ENCODE measurements around the gene TCF3.

TCF3 gene

GRCh38 chr19:1631557-1632100, 20.8 kb downstream of the TCF3 start:
- DNase-seq (ENCODE audit: low read depth in 2 of 2), result no peak

GRCh38 chr19:1630811-1631210, 21.6 kb downstream of the TCF3 start:
- no peak for DNase-seq (ENCODE audit: low read depth in 2 of 2)

- no peak for DNase-seq (ENCODE audit: low read depth in 2 of 2)
Measured at GRCh38 chr19:1630012-1630411, 22.4 kb downstream of the TCF3 start.

DNA sequence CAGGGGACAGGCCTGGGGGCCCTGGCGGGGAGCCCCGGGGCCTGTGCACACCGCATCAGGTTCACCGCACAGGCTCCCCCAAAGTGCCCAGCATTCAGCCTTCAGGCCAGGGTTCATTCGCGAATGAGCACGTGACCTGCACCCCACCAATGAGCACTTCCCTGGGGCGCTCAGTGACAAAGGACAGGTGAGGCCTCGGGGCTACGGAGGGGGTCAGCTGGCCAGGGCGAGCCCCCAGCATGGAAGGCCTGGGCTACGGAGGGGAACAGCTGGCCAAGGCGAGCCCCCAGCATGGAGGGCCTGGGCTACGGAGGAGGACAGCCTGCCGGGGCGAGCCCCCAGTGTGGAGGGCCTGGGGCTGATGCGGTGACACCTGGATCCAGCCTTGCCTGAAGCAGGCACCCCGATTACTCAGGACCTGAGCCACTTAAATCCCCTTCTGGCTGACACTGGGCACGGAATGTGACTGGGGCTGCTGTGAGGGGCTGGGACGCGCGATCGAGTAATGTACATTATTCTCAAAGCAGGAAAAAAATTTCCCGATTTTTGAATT, 23.1 kb downstream of the TCF3 start:
- no peak for DNase-seq (ENCODE audit: low read depth in 2 of 2)

GRCh38 chr19:1627194-1627593, 25.2 kb downstream of the TCF3 start:
- no peak for DNase-seq (ENCODE audit: low read depth in 2 of 2)

DNA sequence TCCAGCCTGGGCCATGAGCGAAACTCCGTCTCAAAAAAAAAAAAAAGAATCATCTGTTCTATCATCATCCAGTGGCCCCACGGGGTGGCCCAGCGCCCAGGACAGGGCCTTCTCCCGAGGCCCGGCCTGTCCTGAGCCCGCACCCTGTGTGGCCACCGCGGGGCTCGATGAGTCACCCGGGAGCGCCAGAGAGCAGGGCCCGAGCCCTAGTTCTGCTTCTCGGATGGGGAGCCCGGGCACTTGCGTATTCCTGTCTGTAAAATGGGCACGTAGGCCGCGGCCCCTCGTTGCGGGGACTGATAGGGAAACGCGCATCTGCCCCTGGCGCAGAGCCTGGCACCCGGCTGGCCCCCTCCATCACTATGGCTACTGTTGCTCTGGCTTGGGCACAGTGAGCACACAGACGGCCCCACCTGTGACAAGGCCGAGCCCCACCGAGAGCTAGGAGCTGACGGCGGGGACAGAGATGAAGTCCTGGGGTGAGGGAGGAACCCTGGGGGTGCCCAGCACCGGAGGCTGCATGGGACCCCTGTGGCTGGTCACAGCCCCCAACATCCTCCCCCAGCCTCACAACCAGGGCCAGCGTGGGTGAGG, 25.9 kb downstream of the TCF3 start:
- no peak for DNase-seq (ENCODE audit: low read depth in 2 of 2)

GRCh38 chr19:1624458-1624857, 28.0 kb downstream of the TCF3 start:
- peak; percentile 15 to 28 for DNase-seq (ENCODE audit: low read depth in 2 of 2)

- no peak for DNase-seq (ENCODE audit: low read depth in 2 of 2)
Measured at GRCh38 chr19:1622541-1622940, 29.9 kb downstream of the TCF3 start.

DNA sequence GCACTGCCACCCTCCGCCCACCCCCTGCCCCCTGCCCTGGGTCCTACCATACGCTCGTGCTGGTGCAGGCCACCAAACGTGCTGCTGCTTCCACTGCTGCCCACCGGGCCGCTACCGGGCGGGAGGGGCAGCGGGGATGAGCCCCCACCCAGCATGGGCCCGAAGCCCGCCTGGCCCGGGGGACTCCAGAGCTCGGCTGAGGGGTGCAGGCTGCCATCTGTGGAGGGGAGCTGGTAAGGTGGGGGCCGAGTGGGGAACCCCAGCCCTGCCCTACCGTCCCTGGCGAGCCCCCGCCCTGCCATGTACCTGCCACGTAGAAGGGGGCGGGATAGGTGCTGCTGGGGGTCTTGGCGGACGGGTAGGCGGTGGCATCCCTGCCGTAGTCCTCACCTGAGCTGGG, 30.4 kb downstream of the TCF3 start:
- DNase-seq (ENCODE audit: low read depth in 2 of 2), result no peak

- no peak for DNase-seq (ENCODE audit: low read depth in 2 of 2)
Measured at GRCh38 chr19:1621574-1621973, 30.8 kb downstream of the TCF3 start.

DNA sequence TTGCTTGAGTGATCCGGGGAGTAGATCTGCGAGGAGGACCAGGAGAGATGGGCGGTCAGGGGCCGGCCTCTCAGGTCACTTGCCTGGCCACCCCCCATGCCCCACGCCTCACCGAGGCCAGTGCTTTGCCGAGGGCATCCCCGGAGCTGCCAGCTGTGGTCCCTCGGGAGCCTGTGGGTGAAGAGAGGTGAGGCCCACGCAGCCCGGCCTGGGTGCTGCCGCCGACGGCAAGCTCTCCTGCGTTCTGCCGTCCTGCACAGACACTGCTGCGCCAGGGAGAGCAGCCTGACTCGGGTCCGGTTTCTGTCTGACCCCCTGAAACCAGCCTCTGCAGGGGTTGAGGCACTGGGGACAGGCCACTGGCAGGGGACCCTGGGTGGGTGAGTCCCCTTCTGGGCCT, 31.4 kb downstream of the TCF3 start:
- DNase-seq (ENCODE audit: low read depth in 2 of 2), result no peak

DNA sequence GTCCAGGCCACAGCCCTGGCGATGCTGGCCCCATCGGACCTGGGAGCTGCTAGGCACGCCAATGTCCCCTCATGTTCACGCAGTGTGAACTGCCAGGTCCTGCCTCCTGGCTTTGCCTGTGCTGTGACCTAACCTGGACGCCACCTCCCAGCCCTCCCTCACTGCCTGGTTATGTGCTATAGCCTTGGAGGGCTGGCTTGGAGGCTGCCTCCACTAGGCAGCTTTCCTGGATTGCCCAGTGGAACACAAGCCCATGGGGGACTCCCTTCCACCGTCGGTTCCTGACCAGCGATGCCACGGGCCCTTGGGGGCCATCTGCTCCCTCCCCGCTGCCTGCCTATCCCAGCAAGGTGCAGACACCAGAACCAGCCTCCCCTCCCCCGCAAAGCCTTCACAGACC, 31.9 kb downstream of the TCF3 start:
- DNase-seq (ENCODE audit: low read depth in 2 of 2), result no peak

GRCh38 chr19:1619703-1620102, 32.7 kb downstream of the TCF3 start:
- no peak for DNase-seq (ENCODE audit: low read depth in 2 of 2)

DNA sequence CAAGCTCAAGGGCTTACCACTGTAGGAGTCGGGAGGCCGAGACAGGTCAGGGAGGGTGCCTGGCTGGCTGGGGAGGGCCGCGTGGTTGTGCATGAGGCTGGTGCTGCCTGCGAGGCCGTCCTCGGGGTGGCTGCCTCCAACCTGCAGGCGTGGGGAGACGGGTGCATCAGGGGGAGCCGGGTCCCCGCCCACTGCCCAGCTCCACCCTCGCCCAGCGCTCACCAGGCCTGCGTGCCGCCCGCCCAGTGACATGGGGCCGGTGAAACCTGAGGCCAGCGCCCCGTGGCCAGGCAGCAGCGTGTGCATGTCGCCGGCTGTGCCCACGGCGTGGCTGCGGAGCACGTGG, 33.3 kb downstream of the TCF3 start:
- no peak for DNase-seq (ENCODE audit: low read depth in 2 of 2)

DNA sequence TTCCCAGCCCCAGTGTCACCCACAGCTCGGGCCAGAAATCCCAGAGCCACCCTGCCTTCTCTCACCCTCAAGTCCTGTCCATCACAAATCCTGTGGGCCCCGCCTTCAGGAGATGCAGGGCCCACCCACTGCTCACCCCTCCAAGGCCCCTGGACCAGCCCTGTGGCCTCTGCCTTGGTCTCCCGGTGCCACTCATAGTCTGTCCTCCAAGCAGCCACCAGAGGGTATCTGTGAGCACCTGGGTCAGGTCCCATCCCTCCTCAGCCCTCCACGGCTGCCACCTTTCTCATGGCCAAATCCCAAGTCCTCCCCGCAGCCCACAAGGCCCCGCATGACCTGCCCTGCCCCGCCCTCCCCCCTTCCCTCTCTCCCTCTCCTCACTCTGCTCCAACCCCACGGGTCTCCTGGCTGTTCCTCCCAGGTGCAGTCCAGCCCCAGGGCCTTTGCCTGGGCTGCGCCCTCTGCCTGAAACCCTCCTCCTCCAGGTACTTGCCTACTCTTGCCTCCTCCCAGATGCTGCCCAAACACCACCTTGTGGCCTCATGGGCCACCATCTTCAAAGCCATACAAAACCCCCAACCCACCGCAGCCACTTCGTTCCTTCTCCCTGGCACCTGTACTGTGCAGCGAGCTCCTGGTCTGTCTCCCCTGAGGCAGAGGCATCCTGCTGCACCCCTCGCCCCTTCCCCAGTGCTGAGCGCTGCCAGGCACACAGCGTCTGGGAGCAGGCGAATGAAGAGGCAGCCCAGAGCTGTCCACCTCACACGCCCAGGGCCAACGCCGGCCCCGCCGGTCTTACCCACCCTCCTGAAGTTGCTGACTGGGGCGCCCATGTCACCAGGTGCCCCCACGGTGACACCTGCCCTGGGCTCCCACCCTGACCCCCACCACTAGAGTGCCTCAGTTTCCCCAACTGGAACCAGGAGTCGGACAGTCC, 34.0 kb downstream of the TCF3 start:
- DNase-seq (ENCODE audit: low read depth in 2 of 2), result no peak

DNA sequence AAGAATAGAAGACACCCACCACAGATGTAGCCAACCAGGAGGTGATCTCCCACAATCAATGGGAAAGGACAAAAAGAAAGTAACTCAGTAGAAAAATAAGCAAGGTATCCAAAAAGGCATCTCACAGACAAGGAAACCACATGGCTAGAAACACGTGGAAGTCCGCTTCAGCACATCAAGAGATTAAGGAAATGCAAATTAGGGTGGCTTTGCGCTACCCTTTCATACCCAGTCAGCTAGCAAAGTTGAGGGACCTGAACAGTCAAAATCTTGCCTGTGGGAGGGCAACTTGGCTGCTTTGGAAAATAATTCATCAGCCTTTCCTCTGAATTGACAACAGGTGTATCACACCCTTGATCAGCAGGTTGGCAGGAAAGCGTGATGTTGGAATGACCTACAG, 35.5 kb downstream of the TCF3 start:
- DNase-seq (ENCODE audit: low read depth in 2 of 2), result no peak

DNA sequence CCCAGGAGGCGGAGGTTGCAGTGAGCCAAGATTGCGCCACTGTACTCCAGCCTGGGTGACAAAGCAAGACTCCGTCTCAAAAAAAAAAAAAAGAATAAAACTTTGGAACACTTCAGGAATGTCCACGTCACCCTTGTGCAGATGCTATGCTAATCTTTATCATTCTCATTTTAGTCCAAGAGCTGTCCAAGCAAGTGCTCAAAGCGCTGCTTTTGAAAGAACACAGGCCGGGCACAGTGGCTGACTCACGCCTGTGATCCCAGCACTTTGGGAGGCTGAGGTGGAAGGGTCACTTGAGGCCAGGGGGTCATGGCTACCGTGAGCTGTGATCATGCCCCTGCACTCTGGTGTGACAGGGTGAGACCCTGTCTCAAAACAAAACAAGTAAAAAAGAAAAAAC, 36.0 kb downstream of the TCF3 start:
- no peak for DNase-seq (ENCODE audit: low read depth in 2 of 2)

- no peak for DNase-seq (ENCODE audit: low read depth in 2 of 2)
Measured at GRCh38 chr19:1615156-1615765, 37.2 kb downstream of the TCF3 start.

- DNase-seq (ENCODE audit: low read depth in 2 of 2), result no peak
Measured at GRCh38 chr19:1613808-1614570, 38.4 kb downstream of the TCF3 start.

- no peak for DNase-seq (ENCODE audit: low read depth in 2 of 2)
Measured at GRCh38 chr19:1613146-1613545, 39.3 kb downstream of the TCF3 start.

All from activated CD8-positive, alpha-beta memory T cell treated with anti-CD3 and anti-CD28 coated beads for 4 hours (primary cell).